HCT116 (cell line): ENCODE measurements around the gene GRB7. TPM values are rescaled to one million over a fixed set of nuclear protein-coding genes. Genes with fewer than 3 reads are reported as not detected.

Source experiments
- ATAC-seq: fragments of 200-7000 bp; cut with Tn5 transposase; 2 replicates; pipeline ENCODE4 v1.9.1; 2020; ENCODE audit warnings: mild to moderate bottlenecking, moderate library complexity
- BruUV-seq: library from RNA; stranded (reverse); fragments of 400-500 nt; replicated peaks from 2 replicates; lab custom pipeline; 2021; lab: Mats Ljungman, UMichigan
- CTCF ChIA-PET: fragments of 300-600 bp; sonication (Branson Sonifier 250); formaldehyde crosslinking; loops from one replicate; lab custom pipeline; 2021; ENCODE audit warnings: antibody characterized with exemption; lab: Charles Lee
- POLR2A ChIA-PET: fragments of 300-600, 350-600 bp; sonication (Branson Sonifier 250); formaldehyde crosslinking; loops from one replicate; lab custom pipeline; 2021; ENCODE audit warnings: antibody characterized with exemption; lab: Charles Lee
- RAD21 ChIA-PET, 2 experiments: fragments of 300-600 bp; sonication (Branson Sonifier 250); formaldehyde crosslinking; loops; one replicate each; lab custom pipeline; 2023; ENCODE audit warnings: low total read pairs in 2 of 2; ENCODE audit not compliant: uncharacterized antibody in 2 of 2, unreplicated experiment in 2 of 2, low non-redundant PET in 1 of 2; lab: Charles Lee
- DNase-seq: peaks from one replicate; pipeline ENCODE4 v3.0.0-alpha.2; 2010; ENCODE audit warnings: low read depth, low spot score
- H2AFZ ChIP-seq: fragments of 200-600 bp; shearing (Covaris generic), sonication (generic); 2 replicates; pipeline ENCODE4 v1.6.1; 2017; ENCODE audit warnings: low read depth, mixed run types, mixed read lengths, antibody characterized with exemption, low read length; ENCODE audit not compliant: poor library complexity, severe bottlenecking
- H3K27ac ChIP-seq: 2 replicates; pipeline ENCODE4 v1.5.1; 2012; ENCODE audit warnings: low read depth, low read length
- H3K27me3 ChIP-seq: fragments of 200-600 bp; sonication (generic); 2 replicates; pipeline ENCODE4 v1.6.1; 2016; ENCODE audit warnings: mixed run types, low read length, mixed read lengths; ENCODE audit not compliant: insufficient read depth
- H3K36me3 ChIP-seq, 2 experiments: fragments of 200-500 bp in 1 of 2; fragments of 200-600 bp in 1 of 2; sonication (Bioruptor generic) in 1 of 2; sonication (generic) in 1 of 2; 2 replicates each; pipeline versions ENCODE4 v1.5.1 to v1.6.1; 2014 to 2016; ENCODE audit warnings: low read length in 2 of 2, inconsistent platforms in 1 of 2, mixed read lengths in 1 of 2, mixed run types in 1 of 2; ENCODE audit not compliant: insufficient read depth in 2 of 2, control insufficient read depth in 1 of 2
- H3K4me1 ChIP-seq, 2 experiments: fragments of 200-600 bp in 1 of 2; sonication (generic) in 1 of 2; 2 replicates each; pipeline versions ENCODE4 v1.5.1 to v1.6.1; 2012 to 2017; ENCODE audit warnings: low read length in 2 of 2, inconsistent platforms in 1 of 2, mild to moderate bottlenecking in 1 of 2, mixed read lengths in 1 of 2, mixed run types in 1 of 2, moderate library complexity in 1 of 2; ENCODE audit not compliant: insufficient read depth in 2 of 2, control insufficient read depth in 1 of 2
- H3K4me2 ChIP-seq: fragments of 200-600 bp; sonication (generic); 2 replicates; pipeline ENCODE4 v1.6.1; 2017; ENCODE audit warnings: mixed run types, low read length, mixed read lengths
- H3K4me3 ChIP-seq, 2 experiments: fragments of 200-600 bp in 1 of 2; sonication (generic) in 1 of 2; replicated peaks in 1 of 2; 2 replicates each; pipeline ENCODE4 v1.5.1; 2011 to 2016; ENCODE audit warnings: low read length in 2 of 2, control low read depth in 1 of 2, low read depth in 1 of 2, mild to moderate bottlenecking in 1 of 2, mixed read lengths in 1 of 2, mixed run types in 1 of 2
- H3K79me2 ChIP-seq: fragments of 200-600 bp; sonication (generic); 2 replicates; pipeline ENCODE4 v1.6.1; 2017; ENCODE audit warnings: mild to moderate bottlenecking, mixed run types, low read length, moderate library complexity, mixed read lengths; ENCODE audit not compliant: insufficient read depth
- H3K9ac ChIP-seq: fragments of 200-600 bp; sonication (generic); 2 replicates; pipeline ENCODE4 v1.6.1; 2016; ENCODE audit warnings: low read length, mixed read lengths
- H3K9me2 ChIP-seq: fragments of 200-600 bp; sonication (generic), shearing (Covaris generic); 2 replicates; pipeline ENCODE4 v1.6.1; 2017; ENCODE audit warnings: mixed run types, mild to moderate bottlenecking, moderate library complexity; ENCODE audit not compliant: insufficient read depth
- H3K9me3 ChIP-seq, 2 experiments: fragments of 200-500 bp in 1 of 2; fragments of 200-600 bp in 1 of 2; sonication (Bioruptor generic) in 1 of 2; sonication (generic) in 1 of 2; 2 replicates each; pipeline ENCODE4 v1.6.1; 2014 to 2017; ENCODE audit warnings: low read length in 2 of 2, mixed read lengths in 2 of 2, inconsistent platforms in 1 of 2, low read depth in 1 of 2, mild to moderate bottlenecking in 1 of 2, mixed run types in 1 of 2, moderate library complexity in 1 of 2; ENCODE audit not compliant: control insufficient read depth in 1 of 2, insufficient read depth in 1 of 2
- H4K20me1 ChIP-seq: fragments of 200-600 bp; sonication (generic), shearing (Covaris generic); 2 replicates; pipeline ENCODE4 v1.6.1; 2017; ENCODE audit warnings: mixed run types, mild to moderate bottlenecking, moderate library complexity; ENCODE audit not compliant: insufficient read depth
- CBX3 ChIP-seq: IDR thresholded peaks from 2 replicates; pipeline ENCODE4 v1.6.1; 2012; ENCODE audit warnings: low read depth
- CEBPB ChIP-seq: IDR thresholded peaks from 2 replicates; pipeline ENCODE4 v1.6.1; 2012; ENCODE audit warnings: low read depth
- ELF1 ChIP-seq: IDR thresholded peaks from 2 replicates; pipeline ENCODE4 v1.6.1; 2012; ENCODE audit warnings: low read depth, borderline replicate concordance
- EZH2 ChIP-seq: fragments of 200-600 bp; sonication (generic); IDR thresholded peaks from 2 replicates; pipeline ENCODE4 v1.6.1; 2017; ENCODE audit warnings: antibody characterized with exemption, mixed run types
- JUND ChIP-seq: IDR thresholded peaks from 2 replicates; pipeline ENCODE4 v1.6.1; 2012
- POLR2AphosphoS5 ChIP-seq: IDR thresholded peaks from 2 replicates; pipeline ENCODE4 v1.6.1; 2011; ENCODE audit warnings: mild to moderate bottlenecking, low read depth, low read length, moderate library complexity
- SIN3A ChIP-seq: IDR thresholded peaks from 2 replicates; pipeline ENCODE4 v1.6.1; 2012; ENCODE audit warnings: low read depth
- SP1 ChIP-seq: IDR thresholded peaks from 2 replicates; pipeline ENCODE4 v1.6.1; 2012; ENCODE audit warnings: low read depth
- TCF7L2 ChIP-seq: IDR thresholded peaks from 2 replicates; pipeline ENCODE4 v1.7.0; 2011; ENCODE audit warnings: borderline replicate concordance, inconsistent platforms; ENCODE audit not compliant: insufficient read depth, insufficient read length; ENCODE audit errors: extremely low read depth
- YY1 ChIP-seq: IDR thresholded peaks from 2 replicates; pipeline ENCODE4 v1.6.1; 2011; ENCODE audit warnings: low read length, low read depth, moderate library complexity, mild to moderate bottlenecking; ENCODE audit not compliant: insufficient replicate concordance; ENCODE audit errors: extremely low read depth
- ZNF274 ChIP-seq: fragments of 200-500 bp; sonication (Bioruptor generic); IDR thresholded peaks from 2 replicates; pipeline ENCODE4 v1.6.1; 2014; ENCODE audit warnings: mild to moderate bottlenecking, low read depth, low read length, inconsistent platforms
- intact Hi-C: fragments of 100-400 bp; cut with micrococcal nuclease; formaldehyde crosslinking; loops from 2 replicates; pipeline ENCODE4 v1.10.0; 2022
- total RNA-seq: library from RNA; stranded (reverse); gene quantifications from one replicate; pipeline ENCODE4 v1.2.1, GENCODE V29; 2021; ENCODE audit not compliant: unreplicated experiment
- TF ChIP-seq, protein P1 (sequence below): IDR thresholded peaks from 2 replicates; pipeline ENCODE4 v1.6.1; 2012
- TF ChIP-seq, protein P2 (sequence below): IDR thresholded peaks from 2 replicates; pipeline ENCODE4 v1.6.1; 2012

Gene GRB7
- total RNA-seq, 1 experiment from 2014 or later, result 51.9 TPM

DNA sequence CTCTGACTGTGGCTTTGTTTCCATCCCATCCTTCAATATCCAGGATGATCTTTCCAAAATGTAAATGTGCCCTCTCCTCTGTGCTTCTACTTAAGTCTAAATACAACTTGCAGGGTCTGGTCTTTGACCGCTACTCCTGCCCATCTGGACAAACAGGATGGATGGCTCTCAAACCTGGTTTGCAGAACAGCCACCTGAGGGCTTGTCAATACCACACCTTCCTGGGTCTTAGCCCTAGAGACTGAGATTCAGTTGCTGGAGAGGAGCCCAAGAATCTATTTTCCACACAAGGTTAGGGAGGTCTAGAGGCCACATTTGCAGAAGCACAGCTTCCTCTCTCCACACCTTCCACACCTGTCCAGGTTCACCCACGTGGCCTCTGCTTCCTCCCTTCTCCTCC, 1.9 kb upstream of the GRB7 start:
- no TSS peak for BruUV-seq
- Histone ChIP-seq H3K4me1 (peaks cover 27 to 58% of the 10 kb centered on the region in 2 experiments), H3K36me3 (no peaks in the 10 kb centered on the region), H4K20me1 (no peaks in the 10 kb centered on the region), H3K79me2 (peaks cover 17% of the 10 kb centered on the region; the same call in 1 of the 2 replicates), H3K27me3 (no peaks in the 10 kb centered on the region), H3K4me3 (no peak overlapping the region), H3K9me2 (no peaks in the 10 kb centered on the region), H3K9ac (no peak overlapping the region; the same call in 1 of the 2 replicates), H3K9me3 (no peaks in the 10 kb centered on the region), H3K4me2 (peak overlapping the region; percentile 100), H2AFZ (no peak overlapping the region), H3K27ac (no peak overlapping the region)
- no peak for TF ChIP-seq SIN3A
- no peak for TF ChIP-seq CBX3
- TF ChIP-seq, protein P1, sequence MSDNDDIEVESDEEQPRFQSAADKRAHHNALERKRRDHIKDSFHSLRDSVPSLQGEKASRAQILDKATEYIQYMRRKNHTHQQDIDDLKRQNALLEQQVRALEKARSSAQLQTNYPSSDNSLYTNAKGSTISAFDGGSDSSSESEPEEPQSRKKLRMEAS, result no peak
- TF ChIP-seq SP1, result no peak
- TF ChIP-seq CEBPB, result no peak
- no peak for TF ChIP-seq TCF7L2
- no peak for TF ChIP-seq JUND
- TF ChIP-seq YY1, result no peak
- TF ChIP-seq POLR2AphosphoS5, result no peak
- TF ChIP-seq ZNF274, result no peak
- TF ChIP-seq, protein P2, sequence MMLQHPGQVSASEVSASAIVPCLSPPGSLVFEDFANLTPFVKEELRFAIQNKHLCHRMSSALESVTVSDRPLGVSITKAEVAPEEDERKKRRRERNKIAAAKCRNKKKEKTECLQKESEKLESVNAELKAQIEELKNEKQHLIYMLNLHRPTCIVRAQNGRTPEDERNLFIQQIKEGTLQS, result no peak
- TF ChIP-seq ELF1, result no peak
- no peak for TF ChIP-seq EZH2
- no peak for ATAC-seq
- DNase-seq, result no peak
- RAD21 ChIA-PET, result no interaction called here
- intact Hi-C loops, result loop anchor here (5.0 to 10.0 kb wide), 2 partner anchors 114 to 219 kb away; no protein-coding TSS in a partner anchor
- CTCF ChIA-PET, result no interaction called here
- POLR2A ChIA-PET, result no interaction called here
